HCT116 (cell line): ENCODE measurements around the gene TMEM131.

Experiments used
- CTCF ChIP-seq, 3 experiments: fragments of 200-600 bp in 1 of 3; sonication (generic) in 1 of 3; IDR thresholded peaks in 2 of 3; conservative IDR thresholded peaks in 1 of 3; 2 replicates each; pipeline ENCODE4 v1.5.1; 2012 to 2017; ENCODE audit warnings: low read depth in 2 of 3, low read length in 2 of 3, antibody characterized with exemption in 1 of 3, borderline replicate concordance in 1 of 3, control low read depth in 1 of 3, mild to moderate bottlenecking in 1 of 3, mixed read lengths in 1 of 3, mixed run types in 1 of 3, moderate library complexity in 1 of 3; ENCODE audit not compliant: insufficient read depth in 1 of 3
- EZH2 ChIP-seq: fragments of 200-600 bp; sonication (generic); IDR thresholded peaks from 2 replicates; pipeline ENCODE4 v1.6.1; 2017; ENCODE audit warnings: antibody characterized with exemption, mixed run types
- EZH2phosphoT487 ChIP-seq: fragments of 200-600 bp; IDR thresholded peaks from 2 replicates; pipeline ENCODE4 v1.6.1; 2018; ENCODE audit warnings: antibody characterized with exemption, borderline replicate concordance
- POLR2AphosphoS5 ChIP-seq: IDR thresholded peaks from 2 replicates; pipeline ENCODE4 v1.6.1; 2011; ENCODE audit warnings: mild to moderate bottlenecking, low read depth, low read length, moderate library complexity
- RAD21 ChIP-seq: IDR thresholded peaks from 2 replicates; pipeline ENCODE4 v1.6.1; 2012; ENCODE audit warnings: low read depth, mild to moderate bottlenecking
- REST ChIP-seq: IDR thresholded peaks from 2 replicates; pipeline ENCODE4 v1.6.1; 2012; ENCODE audit warnings: low read depth
- SIN3A ChIP-seq: IDR thresholded peaks from 2 replicates; pipeline ENCODE4 v1.6.1; 2012; ENCODE audit warnings: low read depth
- SP1 ChIP-seq: IDR thresholded peaks from 2 replicates; pipeline ENCODE4 v1.6.1; 2012; ENCODE audit warnings: low read depth
- TCF7L2 ChIP-seq: IDR thresholded peaks from 2 replicates; pipeline ENCODE4 v1.7.0; 2011; ENCODE audit warnings: borderline replicate concordance, inconsistent platforms; ENCODE audit not compliant: insufficient read depth, insufficient read length; ENCODE audit errors: extremely low read depth
- ZFX ChIP-seq: fragments of 450-650 bp; IDR thresholded peaks from 2 replicates; pipeline ENCODE4 v1.6.1; 2017
- ZNF274 ChIP-seq: fragments of 200-500 bp; sonication (Bioruptor generic); IDR thresholded peaks from 2 replicates; pipeline ENCODE4 v1.6.1; 2014; ENCODE audit warnings: mild to moderate bottlenecking, low read depth, low read length, inconsistent platforms

GRCh38 chr2:97724946-97725688 is 270.6 kb downstream of the TMEM131 start:
- TF ChIP-seq ZNF274 = no peak
- TF ChIP-seq EZH2phosphoT487 = no peak
- TF ChIP-seq EZH2 = no peak
- no peak for TF ChIP-seq CTCF (IDR thresholded peaks at IDR 0.05 in 2 of 3, conservative IDR thresholded peaks at IDR 0.05 in 1 of 3; ENCODE audit: borderline replicate concordance in 1 of 3, insufficient read depth in 1 of 3, low read depth in 2 of 3, low read length in 2 of 3)
- no peak for TF ChIP-seq SIN3A
- TF ChIP-seq TCF7L2 = no peak
- no peak for TF ChIP-seq REST
- no peak for TF ChIP-seq POLR2AphosphoS5
- TF ChIP-seq RAD21 = no peak
- TF ChIP-seq ZFX = no peak
- no peak for TF ChIP-seq SP1
